IPS-15b (cell line): ENCODE measurements around the gene GNG12.

Source experiments
- H3K27me3 ChIP-seq: one replicate; pipeline ENCODE4 v1.6.1; 2013; ENCODE audit warnings: low read length; ENCODE audit not compliant: control insufficient read depth, insufficient read depth
- H3K36me3 ChIP-seq: one replicate; pipeline ENCODE4 v1.6.1; 2013; ENCODE audit warnings: low read length; ENCODE audit not compliant: control insufficient read depth, insufficient read depth
- H3K4me1 ChIP-seq: one replicate; pipeline ENCODE4 v1.6.1; 2013; ENCODE audit warnings: mild to moderate bottlenecking, low read length; ENCODE audit not compliant: control insufficient read depth, insufficient read depth
- H3K4me3 ChIP-seq: one replicate; pipeline ENCODE4 v1.5.1; 2013; ENCODE audit warnings: low read depth, low read length
- H3K9ac ChIP-seq: one replicate; pipeline ENCODE4 v1.6.1; 2013; ENCODE audit warnings: low read depth, mild to moderate bottlenecking, low read length
- H3K9me3 ChIP-seq: one replicate; pipeline ENCODE4 v1.6.1; 2013; ENCODE audit warnings: mild to moderate bottlenecking, low read length; ENCODE audit not compliant: control insufficient read depth, insufficient read depth

Gene GNG12

DNA sequence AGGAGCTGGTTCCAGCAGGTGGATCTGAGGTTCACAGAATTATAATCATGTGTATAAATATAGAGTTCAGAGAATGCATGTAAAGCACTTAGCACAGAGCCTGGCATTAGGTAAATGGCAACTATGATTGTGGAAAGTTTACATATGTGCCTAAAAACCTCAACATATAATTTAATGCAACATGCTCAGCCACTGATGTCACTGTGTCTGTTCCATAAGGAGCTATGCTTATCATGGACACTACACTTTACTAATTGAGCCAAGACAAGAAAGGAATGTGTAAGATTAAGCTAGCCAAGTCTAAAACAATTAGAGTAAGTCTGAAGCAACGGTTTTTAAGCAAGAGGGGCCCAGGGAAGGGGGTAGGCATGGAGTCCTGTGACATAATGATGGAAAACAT lies 61.5 kb downstream of the GNG12 start:
- Histone ChIP-seq H3K9ac (no peak overlapping the region), H3K4me1 (peaks cover 3% of the 10 kb centered on the region), H3K4me3 (no peak overlapping the region), H3K27me3 (no peaks in the 10 kb centered on the region), H3K36me3 (no peaks in the 10 kb centered on the region), H3K9me3 (no peaks in the 10 kb centered on the region)

- no peaks in the 10 kb centered on the region for H3K27me3 ChIP-seq
- H3K9me3 ChIP-seq, result no peaks in the 10 kb centered on the region
- no peaks in the 10 kb centered on the region for H3K36me3 ChIP-seq
- no peak overlapping the region for H3K9ac ChIP-seq
- H3K4me1 ChIP-seq, result peaks cover 5% of the 10 kb centered on the region
- no peak overlapping the region for H3K4me3 ChIP-seq
Observed at GRCh38 chr1:67771152-67771551, 62.1 kb downstream of the GNG12 start.

DNA sequence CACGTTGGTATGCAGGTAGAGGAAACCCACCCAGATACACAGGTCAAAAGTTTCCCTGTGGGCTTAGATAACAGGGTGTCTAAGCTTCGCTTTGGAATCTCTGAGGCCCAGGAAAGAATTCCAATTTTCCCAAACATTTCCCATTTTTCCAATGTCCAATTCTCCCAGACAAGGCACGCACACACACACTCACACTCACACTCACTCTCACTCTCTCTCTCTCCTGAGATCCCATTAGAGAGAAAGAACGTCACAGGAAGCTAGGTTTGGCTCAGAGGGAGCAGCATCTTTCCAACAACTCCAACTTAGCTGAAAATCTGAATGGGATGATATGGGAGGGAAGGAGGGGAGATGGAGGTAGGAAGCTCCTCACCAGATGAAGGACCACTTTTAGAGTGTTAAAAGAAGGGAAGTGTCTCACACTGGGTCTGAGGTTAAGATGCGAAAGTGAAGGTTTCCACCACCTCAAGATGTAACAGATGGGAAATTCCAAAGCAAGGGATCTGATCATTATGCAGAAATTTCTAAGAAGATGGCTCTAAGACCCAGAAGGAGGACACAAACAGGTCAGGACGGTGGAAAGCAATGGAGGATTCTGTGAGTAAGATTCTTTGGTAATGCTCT lies 63.5 kb downstream of the GNG12 start:
- Histone ChIP-seq H3K4me3 (no peak overlapping the region), H3K27me3 (no peaks in the 10 kb centered on the region), H3K4me1 (peaks cover 5% of the 10 kb centered on the region), H3K36me3 (no peaks in the 10 kb centered on the region), H3K9me3 (no peaks in the 10 kb centered on the region), H3K9ac (no peak overlapping the region)

GRCh38 chr1:67768480-67768879 lies 64.8 kb downstream of the GNG12 start:
- no peaks in the 10 kb centered on the region for H3K36me3 ChIP-seq

GRCh38 chr1:67767103-67767782 lies 66.0 kb downstream of the GNG12 start:
- no peaks in the 10 kb centered on the region for H3K9me3 ChIP-seq
- H3K36me3 ChIP-seq, result no peaks in the 10 kb centered on the region
- H3K4me1 ChIP-seq, result peaks cover 5% of the 10 kb centered on the region
- H3K4me3 ChIP-seq, result no peak overlapping the region
- H3K9ac ChIP-seq, result no peak overlapping the region
- H3K27me3 ChIP-seq, result no peaks in the 10 kb centered on the region

More at GRCh38 chr1:67768480-67768879, 64.8 kb downstream of the GNG12 start:
- Histone ChIP-seq H3K9me3 (no peaks in the 10 kb centered on the region), H3K4me1 (peaks cover 5% of the 10 kb centered on the region), H3K27me3 (no peaks in the 10 kb centered on the region), H3K9ac (no peak overlapping the region), H3K4me3 (no peak overlapping the region)

- H3K9me3 ChIP-seq, result no peaks in the 10 kb centered on the region
- no peaks in the 10 kb centered on the region for H3K27me3 ChIP-seq
- H3K4me3 ChIP-seq, result peak overlapping the region; percentile 27
- H3K36me3 ChIP-seq, result no peaks in the 10 kb centered on the region
- H3K9ac ChIP-seq, result peak overlapping the region; percentile 73
- peaks cover 5% of the 10 kb centered on the region for H3K4me1 ChIP-seq
Observed at GRCh38 chr1:67766141-67766978, 66.9 kb downstream of the GNG12 start.

- H3K27me3 ChIP-seq, result peaks cover 3% of the 10 kb centered on the region
- H3K4me3 ChIP-seq, result no peak overlapping the region
- H3K4me1 ChIP-seq, result peaks cover 5% of the 10 kb centered on the region
- no peaks in the 10 kb centered on the region for H3K36me3 ChIP-seq
- no peak overlapping the region for H3K9ac ChIP-seq
- H3K9me3 ChIP-seq, result no peaks in the 10 kb centered on the region
Observed at GRCh38 chr1:67764633-67765032, 68.6 kb downstream of the GNG12 start.

- Histone ChIP-seq H3K36me3 (no peaks in the 10 kb centered on the region), H3K9ac (no peak overlapping the region), H3K4me1 (peaks cover 2% of the 10 kb centered on the region), H3K4me3 (no peak overlapping the region), H3K27me3 (peaks cover 3% of the 10 kb centered on the region), H3K9me3 (no peaks in the 10 kb centered on the region)
Observed at GRCh38 chr1:67761730-67762129, 71.5 kb downstream of the GNG12 start.

GRCh38 chr1:67761091-67761490 lies 72.2 kb downstream of the GNG12 start:
- Histone ChIP-seq H3K4me1 (no peaks in the 10 kb centered on the region), H3K27me3 (peaks cover 3% of the 10 kb centered on the region), H3K36me3 (no peaks in the 10 kb centered on the region), H3K9ac (no peak overlapping the region), H3K9me3 (no peaks in the 10 kb centered on the region), H3K4me3 (no peak overlapping the region)

DNA sequence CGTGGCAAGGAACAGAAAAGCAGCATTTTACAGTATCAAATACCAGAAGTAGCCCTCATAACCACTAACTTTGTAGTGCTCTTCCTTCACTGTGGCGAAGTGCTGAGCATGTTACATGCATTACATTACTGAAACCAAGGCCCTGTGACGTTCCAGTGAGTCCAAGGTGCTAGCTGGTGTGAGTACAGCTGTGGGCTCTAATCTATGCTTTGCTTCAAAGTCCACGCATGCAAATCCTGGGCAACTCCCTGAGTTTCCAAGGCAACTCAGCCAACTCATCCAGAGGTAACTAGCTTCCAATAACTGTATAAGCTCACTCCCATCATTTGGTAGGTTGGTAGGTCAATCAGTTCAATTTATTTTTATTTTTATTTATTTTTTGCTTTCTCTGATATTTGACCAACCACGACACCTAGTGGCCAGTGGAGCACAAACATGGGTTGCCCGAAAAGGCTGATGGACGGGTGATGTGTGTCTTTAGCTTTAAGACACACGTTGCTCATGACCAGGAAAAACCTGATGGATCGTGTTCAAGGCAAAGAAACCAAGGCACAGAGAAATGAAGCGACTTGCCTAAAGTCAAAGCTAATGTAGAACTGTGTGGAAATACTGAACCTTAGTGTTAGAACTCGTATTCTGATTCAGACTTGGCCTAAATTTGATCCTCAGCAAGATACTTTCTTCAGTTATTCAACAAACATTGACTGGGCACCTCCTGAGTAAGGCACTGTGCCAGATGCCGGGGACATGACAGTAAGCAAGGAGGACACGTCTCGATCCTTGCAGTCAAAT lies 73.0 kb downstream of the GNG12 start:
- Histone ChIP-seq H3K9ac (peak overlapping the region; percentile 10), H3K27me3 (peaks cover 3% of the 10 kb centered on the region), H3K36me3 (no peaks in the 10 kb centered on the region), H3K4me3 (no peak overlapping the region), H3K4me1 (no peaks in the 10 kb centered on the region), H3K9me3 (no peaks in the 10 kb centered on the region)

GRCh38 chr1:67759692-67760029 lies 73.6 kb downstream of the GNG12 start:
- H3K9ac ChIP-seq, result no peak overlapping the region
- no peak overlapping the region for H3K4me3 ChIP-seq
- H3K4me1 ChIP-seq, result no peaks in the 10 kb centered on the region
- H3K9me3 ChIP-seq, result no peaks in the 10 kb centered on the region
- H3K36me3 ChIP-seq, result no peaks in the 10 kb centered on the region
- H3K27me3 ChIP-seq, result peaks cover 3% of the 10 kb centered on the region
